ENCODE measurements around the gene ALDH1L1.

- TF ChIP-seq EZH2 (IDR thresholded peaks at IDR 0.05; ENCODE audit: low read depth) = no peak
- TF ChIP-seq, protein P1, sequence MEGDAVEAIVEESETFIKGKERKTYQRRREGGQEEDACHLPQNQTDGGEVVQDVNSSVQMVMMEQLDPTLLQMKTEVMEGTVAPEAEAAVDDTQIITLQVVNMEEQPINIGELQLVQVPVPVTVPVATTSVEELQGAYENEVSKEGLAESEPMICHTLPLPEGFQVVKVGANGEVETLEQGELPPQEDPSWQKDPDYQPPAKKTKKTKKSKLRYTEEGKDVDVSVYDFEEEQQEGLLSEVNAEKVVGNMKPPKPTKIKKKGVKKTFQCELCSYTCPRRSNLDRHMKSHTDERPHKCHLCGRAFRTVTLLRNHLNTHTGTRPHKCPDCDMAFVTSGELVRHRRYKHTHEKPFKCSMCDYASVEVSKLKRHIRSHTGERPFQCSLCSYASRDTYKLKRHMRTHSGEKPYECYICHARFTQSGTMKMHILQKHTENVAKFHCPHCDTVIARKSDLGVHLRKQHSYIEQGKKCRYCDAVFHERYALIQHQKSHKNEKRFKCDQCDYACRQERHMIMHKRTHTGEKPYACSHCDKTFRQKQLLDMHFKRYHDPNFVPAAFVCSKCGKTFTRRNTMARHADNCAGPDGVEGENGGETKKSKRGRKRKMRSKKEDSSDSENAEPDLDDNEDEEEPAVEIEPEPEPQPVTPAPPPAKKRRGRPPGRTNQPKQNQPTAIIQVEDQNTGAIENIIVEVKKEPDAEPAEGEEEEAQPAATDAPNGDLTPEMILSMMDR (conservative IDR thresholded peaks at IDR 0.05) = no peak
Measured at GRCh38 chr3:126100269-126100633, 80.1 kb downstream of the ALDH1L1 start.
